GM19395 (cell line): Measurements from ENCODE around the gene CYP51A1.
"Not testable (repeated sequence)": the region's sequence is repeated elsewhere in the genome, so short reads cannot be mapped to it uniquely, and the experiment has no call there.

Experiments
- ATAC-seq: cut with Tn5 transposase; IDR thresholded peaks from one replicate; pipeline ENCODE4 v1.9.1; 2021; ENCODE audit warnings: mild to moderate bottlenecking, moderate library complexity; ENCODE audit not compliant: unreplicated experiment

The CYP51A1 gene

GRCh38 chr7:92134271-92135051, at the start of gene CYP51A1:
TSS of gene CYP51A1 (minus strand) at chr7:92134477. CDS start at chr7:92134364, 113 bp downstream.
- peak; percentile 87 for ATAC-seq

GRCh38 chr7:92178928-92179924, 44.9 kb upstream of the CYP51A1 start, which contains the start of gene LRRD1:
TSS of gene LRRD1 (minus strand) at chr7:92179142. CDS start at chr7:92165202, 13,940 bp downstream.
- ATAC-seq: peak; percentile 99

GRCh38 chr7:92177362-92177761, 43.1 kb upstream of the CYP51A1 start:
- no peak for ATAC-seq

GRCh38 chr7:92169529-92169928, 35.3 kb upstream of the CYP51A1 start:
- ATAC-seq: not testable (repeated sequence)

- ATAC-seq: no peak
Observed at GRCh38 chr7:92161271-92161670, 27.0 kb upstream of the CYP51A1 start.

GRCh38 chr7:92158660-92159575, 24.6 kb upstream of the CYP51A1 start:
- ATAC-seq: peak; percentile 92

GRCh38 chr7:92156990-92157389, 22.7 kb upstream of the CYP51A1 start:
- ATAC-seq: no peak

- ATAC-seq: no peak
Observed at GRCh38 chr7:92155108-92155739, 20.9 kb upstream of the CYP51A1 start.

- ATAC-seq: no peak
Observed at GRCh38 chr7:92150450-92151017, 16.3 kb upstream of the CYP51A1 start.

- ATAC-seq: no peak
Observed at GRCh38 chr7:92149736-92150239, 15.5 kb upstream of the CYP51A1 start.

GRCh38 chr7:92143192-92143880, 9.1 kb upstream of the CYP51A1 start:
- not testable (repeated sequence) for ATAC-seq

- not testable (repeated sequence) for ATAC-seq
Observed at GRCh38 chr7:92142791-92143190, 8.5 kb upstream of the CYP51A1 start.

GRCh38 chr7:92141161-92141560, 6.9 kb upstream of the CYP51A1 start:
- no peak for ATAC-seq

- ATAC-seq: no peak
Observed at GRCh38 chr7:92137557-92137956, 3.3 kb upstream of the CYP51A1 start.

GRCh38 chr7:92135052-92135889, 994 bp upstream of the CYP51A1 start:
- ATAC-seq: peak; percentile 8

- peak; percentile 42 for ATAC-seq
Observed at GRCh38 chr7:92133737-92134270, 473 bp downstream of the CYP51A1 start.

- peak; percentile 29 for ATAC-seq
Observed at GRCh38 chr7:92133133-92133736, 1.0 kb downstream of the CYP51A1 start.
